ENCODE results near the gene TUBE1.
A peak's percentile ranks its signal among the peaks of the same experiment; 100 is the strongest.

Gene TUBE1

GRCh38 chr6:112118034-112118433 is 30.8 kb upstream of the TUBE1 start:
- TF ChIP-seq, protein P1, sequence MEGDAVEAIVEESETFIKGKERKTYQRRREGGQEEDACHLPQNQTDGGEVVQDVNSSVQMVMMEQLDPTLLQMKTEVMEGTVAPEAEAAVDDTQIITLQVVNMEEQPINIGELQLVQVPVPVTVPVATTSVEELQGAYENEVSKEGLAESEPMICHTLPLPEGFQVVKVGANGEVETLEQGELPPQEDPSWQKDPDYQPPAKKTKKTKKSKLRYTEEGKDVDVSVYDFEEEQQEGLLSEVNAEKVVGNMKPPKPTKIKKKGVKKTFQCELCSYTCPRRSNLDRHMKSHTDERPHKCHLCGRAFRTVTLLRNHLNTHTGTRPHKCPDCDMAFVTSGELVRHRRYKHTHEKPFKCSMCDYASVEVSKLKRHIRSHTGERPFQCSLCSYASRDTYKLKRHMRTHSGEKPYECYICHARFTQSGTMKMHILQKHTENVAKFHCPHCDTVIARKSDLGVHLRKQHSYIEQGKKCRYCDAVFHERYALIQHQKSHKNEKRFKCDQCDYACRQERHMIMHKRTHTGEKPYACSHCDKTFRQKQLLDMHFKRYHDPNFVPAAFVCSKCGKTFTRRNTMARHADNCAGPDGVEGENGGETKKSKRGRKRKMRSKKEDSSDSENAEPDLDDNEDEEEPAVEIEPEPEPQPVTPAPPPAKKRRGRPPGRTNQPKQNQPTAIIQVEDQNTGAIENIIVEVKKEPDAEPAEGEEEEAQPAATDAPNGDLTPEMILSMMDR (IDR thresholded peaks at IDR 0.05; ENCODE audit: unreplicated experiment in 3 of 3) = no peak
- peaks cover 8% of the 10 kb centered on the region for H3K4me1 Mint-ChIP-seq
- H3K4me3 Mint-ChIP-seq = no peak overlapping the region
- peaks cover 51% of the 10 kb centered on the region for H3K36me3 Mint-ChIP-seq (ENCODE audit: low read depth)
- H3K27ac Mint-ChIP-seq = no peak overlapping the region
- H3K27me3 Mint-ChIP-seq (ENCODE audit: low read depth) = no peaks in the 10 kb centered on the region
- no peaks in the 10 kb centered on the region for H3K9me3 Mint-ChIP-seq

DNA sequence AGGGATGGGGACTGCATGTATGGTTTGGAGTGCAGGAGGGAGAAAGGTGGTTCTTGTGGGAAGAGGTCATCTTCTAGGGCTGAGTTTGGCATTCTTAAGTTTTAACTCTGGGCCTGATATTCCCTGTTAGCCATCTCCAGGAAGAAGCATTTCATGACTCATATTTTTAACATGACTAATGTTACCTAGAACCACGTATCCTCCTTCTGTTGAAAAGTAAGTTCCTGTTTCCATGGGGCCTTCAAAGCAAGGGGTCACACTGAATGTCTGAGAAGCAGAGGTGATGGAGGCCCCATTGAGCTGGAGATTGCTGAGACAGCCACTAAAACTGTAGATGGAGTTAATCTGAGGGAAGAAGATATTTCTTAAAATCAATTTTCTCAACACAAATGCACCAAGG is 30.3 kb upstream of the TUBE1 start:
- Mint-ChIP-seq H3K9me3 (no peaks in the 10 kb centered on the region), H3K4me1 (peaks cover 12% of the 10 kb centered on the region), H3K27me3 (ENCODE audit: low read depth) (no peaks in the 10 kb centered on the region), H3K27ac (no peak overlapping the region), H3K36me3 (ENCODE audit: low read depth) (peaks cover 55% of the 10 kb centered on the region), H3K4me3 (no peak overlapping the region)
- TF ChIP-seq, protein P1 (IDR thresholded peaks at IDR 0.05; ENCODE audit: unreplicated experiment in 3 of 3) = no peak

DNA sequence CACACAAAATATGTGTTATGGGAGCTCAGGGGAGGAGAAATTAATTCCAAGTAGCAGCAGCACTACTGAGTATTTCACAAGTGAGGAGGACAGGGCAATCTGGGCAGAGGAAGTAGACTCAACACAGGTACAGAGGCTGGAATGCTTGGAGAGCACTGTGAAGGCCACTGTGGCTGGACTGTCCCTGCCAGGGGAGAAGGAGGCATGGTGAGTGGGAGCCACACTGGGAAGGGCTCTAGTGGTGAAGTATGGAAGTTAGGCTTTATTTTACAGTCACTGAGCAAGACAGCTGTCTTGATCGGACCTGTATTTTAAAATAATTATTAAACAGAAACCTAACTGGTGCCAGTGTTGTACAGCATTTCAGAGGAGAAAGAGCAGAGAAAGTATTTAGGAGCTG is 28.9 kb upstream of the TUBE1 start:
- peak overlapping the region in 1 of 3 experiments; percentile 30 for H3K27ac Mint-ChIP-seq
- no peaks in the 10 kb centered on the region for H3K27me3 Mint-ChIP-seq (ENCODE audit: low read depth)
- no peaks in the 10 kb centered on the region for H3K9me3 Mint-ChIP-seq
- no peak overlapping the region for H3K4me3 Mint-ChIP-seq
- H3K4me1 Mint-ChIP-seq = peaks cover 24% of the 10 kb centered on the region
- TF ChIP-seq, protein P1 (IDR thresholded peaks at IDR 0.05; ENCODE audit: unreplicated experiment in 3 of 3) = no peak
- peaks cover 55% of the 10 kb centered on the region for H3K36me3 Mint-ChIP-seq (ENCODE audit: low read depth)

DNA sequence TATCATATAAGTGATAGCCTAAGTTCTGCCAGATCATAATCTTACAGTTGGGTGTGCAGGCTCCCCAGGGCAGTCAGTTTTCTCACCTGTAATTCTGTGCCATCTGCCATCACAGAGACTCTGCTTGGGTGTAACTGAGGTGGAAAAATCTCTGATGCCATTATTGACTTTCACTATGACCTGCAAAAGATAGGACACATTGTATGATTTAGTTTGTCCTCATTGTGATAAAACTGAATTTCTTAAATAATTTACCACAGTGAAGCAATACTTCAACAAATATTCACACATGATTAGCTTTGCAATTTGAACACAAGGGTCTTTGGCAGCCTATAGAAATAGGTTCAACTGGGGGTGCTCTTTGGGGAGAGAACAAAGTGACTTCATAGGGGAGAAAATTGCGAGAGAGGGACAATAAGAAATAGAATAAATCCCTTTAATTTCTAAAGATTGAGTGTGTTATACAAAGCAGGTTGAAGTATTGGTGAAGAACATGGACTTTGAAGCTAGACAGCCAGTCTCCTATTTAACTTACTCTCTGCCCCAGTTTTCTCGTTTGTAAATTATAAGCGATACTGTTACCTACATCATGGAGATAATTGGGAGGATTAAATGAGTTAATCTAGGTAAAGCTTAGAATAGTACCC is 27.4 kb upstream of the TUBE1 start:
- TF ChIP-seq, protein P1 (IDR thresholded peaks at IDR 0.05; ENCODE audit: unreplicated experiment in 3 of 3) = no peak
- H3K9me3 Mint-ChIP-seq = no peaks in the 10 kb centered on the region
- H3K4me1 Mint-ChIP-seq = peaks cover 27% of the 10 kb centered on the region
- H3K36me3 Mint-ChIP-seq (ENCODE audit: low read depth) = peaks cover 47% of the 10 kb centered on the region
- no peak overlapping the region for H3K4me3 Mint-ChIP-seq
- H3K27me3 Mint-ChIP-seq (ENCODE audit: low read depth) = no peaks in the 10 kb centered on the region
- no peak overlapping the region for H3K27ac Mint-ChIP-seq

GRCh38 chr6:112113918-112114317 is 26.6 kb upstream of the TUBE1 start:
- TF ChIP-seq, protein P1 (IDR thresholded peaks at IDR 0.05; ENCODE audit: unreplicated experiment in 3 of 3) = no peak
- Mint-ChIP-seq H3K4me3 (no peak overlapping the region), H3K36me3 (ENCODE audit: low read depth) (peaks cover 45% of the 10 kb centered on the region), H3K9me3 (no peaks in the 10 kb centered on the region), H3K27ac (peak overlapping the region; percentile 8 to 85 (median 44)), H3K27me3 (ENCODE audit: low read depth) (no peaks in the 10 kb centered on the region), H3K4me1 (peaks cover 34% of the 10 kb centered on the region)

- no peaks in the 10 kb centered on the region for H3K27me3 Mint-ChIP-seq (ENCODE audit: low read depth)
- peaks cover 35% of the 10 kb centered on the region for H3K4me1 Mint-ChIP-seq
- TF ChIP-seq, protein P1 (IDR thresholded peaks at IDR 0.05; ENCODE audit: unreplicated experiment in 3 of 3) = no peak
- H3K9me3 Mint-ChIP-seq = no peaks in the 10 kb centered on the region
- H3K27ac Mint-ChIP-seq = peak overlapping the region; percentile 8 to 85 (median 44)
- peaks cover 44% of the 10 kb centered on the region for H3K36me3 Mint-ChIP-seq (ENCODE audit: low read depth)
- no peak overlapping the region for H3K4me3 Mint-ChIP-seq
Measured at GRCh38 chr6:112113431-112113830, 26.1 kb upstream of the TUBE1 start.
